HG03280 (cell line): ENCODE results near the gene POU6F1.
A peak's percentile ranks its signal among the peaks of the same experiment; 100 is the strongest.

Experiments used
- ATAC-seq: cut with Tn5 transposase; IDR thresholded peaks from one replicate; pipeline ENCODE4 v1.9.1; 2021; ENCODE audit warnings: mild to moderate bottlenecking, moderate library complexity; ENCODE audit not compliant: unreplicated experiment

POU6F1 gene

DNA sequence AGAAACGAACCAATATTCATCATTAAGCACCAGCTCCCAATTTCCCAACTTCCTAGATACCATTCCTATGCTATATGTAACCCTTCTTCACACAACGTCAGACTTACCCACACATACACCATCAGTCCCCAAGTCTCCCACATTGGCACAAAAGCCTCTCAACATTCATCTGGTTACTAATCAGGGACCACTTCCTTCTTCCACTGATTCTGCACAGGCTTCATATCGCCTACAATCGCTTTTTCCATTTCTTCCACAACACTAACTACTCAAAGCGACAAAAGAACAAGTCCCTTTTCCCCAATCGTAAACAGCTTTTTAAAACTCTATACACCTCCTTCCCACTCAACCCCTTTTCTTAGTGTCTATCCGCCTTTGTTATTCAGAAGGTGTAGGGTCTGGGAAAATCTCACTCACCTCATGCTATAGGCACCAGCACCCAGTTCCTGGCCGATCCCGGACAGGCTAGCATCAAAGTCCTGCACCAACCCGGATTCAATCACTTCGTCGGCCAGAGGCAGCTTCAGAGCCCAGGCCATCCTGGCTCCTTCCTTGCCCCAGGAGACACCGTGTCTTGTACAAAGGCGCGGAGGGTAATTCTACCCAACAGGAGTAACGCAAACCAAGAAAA, 45.9 kb downstream of the POU6F1 start:
- peak; percentile 10 for ATAC-seq

DNA sequence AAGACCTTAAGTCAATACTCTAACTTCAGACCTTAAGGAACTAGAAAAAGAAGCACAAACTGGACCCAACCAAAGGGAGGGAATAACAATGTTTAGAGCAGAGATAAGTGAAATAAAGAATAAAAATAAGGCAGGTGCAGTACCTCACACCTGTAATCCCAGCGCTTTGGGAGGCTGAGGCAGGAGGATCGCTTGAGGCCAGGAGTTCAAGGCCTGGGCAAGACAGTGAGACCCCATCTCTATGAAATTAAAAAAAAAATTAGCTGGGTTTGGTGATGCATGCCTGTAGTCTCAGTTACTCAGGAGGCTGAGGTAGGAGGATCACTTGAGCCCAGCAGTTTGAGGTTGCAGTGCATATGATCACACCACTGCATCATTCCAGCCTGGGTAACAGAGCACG, 54.1 kb downstream of the POU6F1 start:
- no peak for ATAC-seq

DNA sequence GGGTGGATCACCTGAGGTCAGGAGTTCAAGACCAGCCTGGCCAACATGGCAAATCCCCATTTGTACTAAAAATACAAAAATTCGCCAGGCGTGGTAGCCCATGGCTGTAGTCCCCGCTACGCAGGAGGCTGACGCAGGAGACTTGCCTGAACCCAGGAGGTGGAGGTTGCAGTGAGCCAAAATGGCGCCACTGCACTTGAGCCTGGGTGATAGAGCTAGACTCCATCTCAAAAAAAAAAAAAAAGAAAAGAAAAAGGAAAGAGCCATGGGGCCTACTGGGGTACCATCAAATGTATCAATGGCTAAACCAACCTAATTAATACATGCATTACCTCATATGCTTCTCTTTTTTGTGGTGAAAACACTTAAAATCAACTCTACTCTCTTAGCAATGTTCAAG, 55.6 kb downstream of the POU6F1 start:
- ATAC-seq = no peak

DNA sequence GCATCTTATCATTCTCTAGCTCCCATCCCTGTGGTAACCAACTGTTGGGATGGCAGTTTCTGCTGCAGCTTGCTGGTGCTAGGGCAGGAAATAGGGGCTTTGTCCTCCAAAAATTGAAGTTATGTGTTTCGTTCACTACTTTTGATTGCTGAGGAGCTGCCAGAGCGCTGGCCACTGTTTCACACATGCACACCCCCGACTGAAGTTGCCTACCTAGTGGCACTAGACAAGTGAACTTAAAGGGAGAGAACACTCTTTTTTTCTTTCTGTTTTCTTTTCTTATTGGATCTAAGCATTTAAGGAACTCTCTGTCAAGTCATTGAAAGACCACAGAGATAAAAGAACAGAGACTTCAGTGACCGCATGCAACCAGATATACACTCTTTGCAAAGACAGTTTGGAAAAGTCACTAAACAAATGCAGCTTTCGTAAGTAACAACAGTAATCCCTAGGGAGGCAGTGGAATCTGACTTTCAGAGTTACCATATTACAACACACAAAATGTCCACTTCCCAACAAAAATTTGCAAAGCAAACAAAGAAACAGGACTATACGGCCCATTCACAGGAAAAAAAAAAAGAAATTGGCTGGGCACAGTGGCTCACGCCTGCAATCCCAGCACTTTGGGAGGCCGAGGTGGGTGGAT, 56.9 kb downstream of the POU6F1 start:
- ATAC-seq = no peak

DNA sequence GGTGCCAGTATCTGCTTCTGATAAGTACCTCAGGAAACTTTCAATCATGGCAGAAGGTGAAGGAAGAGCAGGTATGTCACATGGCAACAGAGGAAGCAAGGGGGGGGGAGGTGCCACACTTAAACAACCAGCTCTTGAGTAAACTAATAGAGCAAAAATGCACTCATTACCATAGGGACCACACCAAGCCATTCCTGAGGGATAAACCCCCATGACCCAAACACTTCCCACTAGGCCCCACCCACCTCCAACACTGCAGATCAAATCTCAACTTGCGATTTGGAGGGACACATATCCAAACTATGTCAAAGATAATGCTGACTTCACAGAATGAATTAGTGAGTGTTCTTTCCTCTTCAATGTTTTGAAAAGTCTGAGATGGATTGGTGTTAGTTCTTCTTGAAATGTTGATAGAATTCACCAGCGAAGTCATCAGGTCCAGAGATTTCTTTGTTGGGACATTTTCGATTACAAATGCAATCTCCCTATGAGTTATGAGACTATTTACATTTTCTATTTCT, 61.6 kb downstream of the POU6F1 start:
- no peak for ATAC-seq

DNA sequence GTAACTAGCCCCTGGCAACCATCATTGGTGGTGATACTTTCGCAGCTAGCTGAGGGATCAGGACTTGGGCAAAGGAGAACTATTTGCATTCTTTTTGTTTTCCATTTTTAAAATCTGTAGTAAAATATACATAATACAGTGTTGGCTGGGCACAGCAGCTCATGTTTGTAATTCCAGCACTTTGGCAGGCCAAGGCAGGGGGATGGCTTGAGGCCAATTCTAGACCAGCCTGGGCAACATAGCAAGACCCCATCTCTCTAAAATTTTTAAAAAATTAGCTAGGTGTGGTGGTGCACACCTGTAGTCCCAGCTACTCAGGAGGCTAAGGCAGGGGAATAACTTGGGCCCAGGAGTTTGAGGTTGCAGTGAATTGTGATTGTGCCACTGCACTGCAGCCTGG, 64.9 kb downstream of the POU6F1 start:
- ATAC-seq = no peak

DNA sequence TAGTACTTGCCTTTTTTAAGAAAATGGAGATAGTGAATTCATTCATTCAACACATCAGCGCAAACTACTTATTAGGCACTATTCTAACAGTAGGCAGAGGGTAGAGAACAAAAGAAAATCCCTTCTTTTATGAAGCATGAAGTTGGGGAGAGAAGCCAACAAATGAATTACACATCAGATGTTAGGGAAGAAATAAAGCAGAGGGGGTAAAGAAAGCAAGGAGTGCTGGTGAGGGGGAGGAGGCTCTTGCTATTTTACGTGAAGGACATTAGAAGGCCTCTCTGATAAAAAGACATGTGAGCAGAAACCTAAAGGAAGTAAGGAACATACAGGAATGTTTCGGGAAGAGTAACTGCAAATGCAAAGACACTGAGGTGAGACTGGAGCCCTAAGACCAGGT, 67.1 kb downstream of the POU6F1 start:
- no peak for ATAC-seq

DNA sequence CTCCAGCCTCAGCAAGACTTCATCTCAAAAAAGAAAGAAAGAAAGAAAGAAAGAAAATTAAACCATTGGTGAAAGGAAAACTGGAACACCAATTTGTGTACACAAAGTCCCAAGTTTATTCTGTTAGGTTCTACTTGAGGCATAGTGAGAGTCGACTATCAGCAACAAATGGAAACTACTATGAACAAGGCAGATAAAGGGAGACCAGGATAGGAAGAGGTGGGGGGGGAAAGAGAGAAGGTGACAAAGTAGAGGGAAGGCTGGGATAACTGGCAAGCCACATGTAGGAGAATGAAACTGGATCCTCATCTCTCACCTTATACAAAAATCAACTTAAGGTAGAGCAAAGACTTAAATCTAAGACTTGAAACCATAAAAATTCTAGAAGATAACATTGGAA, 70.6 kb downstream of the POU6F1 start:
- ATAC-seq = no peak

DNA sequence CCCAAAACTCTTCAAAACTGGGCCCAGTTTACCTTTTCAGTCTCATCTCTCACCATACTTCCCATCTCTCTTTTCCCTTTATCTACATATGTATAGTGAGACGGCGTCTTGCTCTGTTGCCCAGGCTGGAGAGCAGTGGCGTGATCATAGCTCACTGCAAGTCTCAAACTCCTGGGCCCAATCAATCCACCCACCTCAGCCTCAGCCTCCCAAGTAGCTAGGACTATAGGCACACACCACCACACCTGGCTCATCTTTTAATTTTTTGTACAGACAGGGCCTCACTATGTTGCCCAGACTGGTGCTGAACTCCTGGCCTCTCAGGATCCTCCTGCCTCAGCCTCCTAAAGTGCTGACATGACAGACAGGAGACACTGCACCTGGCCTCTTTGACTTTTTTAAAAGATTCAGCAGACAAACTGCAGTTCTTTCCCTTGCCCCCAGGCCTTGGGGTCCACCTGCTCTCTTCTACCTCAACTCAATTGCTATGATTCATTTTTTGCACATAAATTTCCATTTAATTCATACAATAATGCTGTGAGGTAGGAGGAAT, 78.5 kb downstream of the POU6F1 start:
- no peak for ATAC-seq
